Superior temporal gyrus (tissue), 1 donor: Measurements from ENCODE around the gene DRICH1.
"Not testable (repeated sequence)": the region's sequence is repeated elsewhere in the genome, so short reads cannot be mapped to it uniquely, and the experiment has no call there.

Source experiments
- DNase-seq: peaks from one replicate; pipeline ENCODE4 v3.0.0-alpha.2; 2016; ENCODE audit errors: extremely low spot score

DRICH1 gene, protein sequence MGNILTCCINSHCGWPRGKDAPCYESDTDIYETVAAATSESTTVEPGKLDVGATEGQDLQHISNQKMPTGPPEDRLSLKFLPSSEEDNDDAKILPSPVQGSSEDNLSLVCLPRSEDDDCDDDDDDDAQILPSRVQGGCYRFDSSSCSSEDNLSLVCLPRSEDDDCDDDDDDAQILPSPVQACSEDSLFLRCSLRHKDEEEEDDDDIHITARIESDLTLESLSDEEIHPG

DNA sequence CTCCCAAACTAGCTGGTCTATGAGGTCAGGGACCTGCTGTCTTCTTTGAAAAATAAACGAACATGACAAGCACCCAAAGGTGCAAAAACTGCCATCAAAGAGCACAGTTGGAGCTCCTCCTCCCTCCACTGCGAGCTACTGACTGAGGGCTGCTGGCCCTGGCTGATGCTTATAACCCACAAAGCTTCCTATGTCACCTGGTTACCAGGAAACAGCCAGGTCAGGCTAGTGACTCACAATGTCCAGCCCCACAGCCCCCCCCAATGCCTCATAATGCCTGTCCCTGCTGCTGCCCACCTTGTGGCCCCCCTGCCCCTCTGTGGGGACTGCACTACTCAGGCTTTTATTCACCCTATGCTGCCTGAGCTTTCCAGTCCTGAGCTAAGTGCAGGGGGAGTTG, at the start of gene DRICH1:
Gene DRICH1 (minus strand): TSS at position 144 of the 400 bp plus-strand sequence. CDS start 298 bp downstream, outside the sequence.
- no peak for DNase-seq

DNA sequence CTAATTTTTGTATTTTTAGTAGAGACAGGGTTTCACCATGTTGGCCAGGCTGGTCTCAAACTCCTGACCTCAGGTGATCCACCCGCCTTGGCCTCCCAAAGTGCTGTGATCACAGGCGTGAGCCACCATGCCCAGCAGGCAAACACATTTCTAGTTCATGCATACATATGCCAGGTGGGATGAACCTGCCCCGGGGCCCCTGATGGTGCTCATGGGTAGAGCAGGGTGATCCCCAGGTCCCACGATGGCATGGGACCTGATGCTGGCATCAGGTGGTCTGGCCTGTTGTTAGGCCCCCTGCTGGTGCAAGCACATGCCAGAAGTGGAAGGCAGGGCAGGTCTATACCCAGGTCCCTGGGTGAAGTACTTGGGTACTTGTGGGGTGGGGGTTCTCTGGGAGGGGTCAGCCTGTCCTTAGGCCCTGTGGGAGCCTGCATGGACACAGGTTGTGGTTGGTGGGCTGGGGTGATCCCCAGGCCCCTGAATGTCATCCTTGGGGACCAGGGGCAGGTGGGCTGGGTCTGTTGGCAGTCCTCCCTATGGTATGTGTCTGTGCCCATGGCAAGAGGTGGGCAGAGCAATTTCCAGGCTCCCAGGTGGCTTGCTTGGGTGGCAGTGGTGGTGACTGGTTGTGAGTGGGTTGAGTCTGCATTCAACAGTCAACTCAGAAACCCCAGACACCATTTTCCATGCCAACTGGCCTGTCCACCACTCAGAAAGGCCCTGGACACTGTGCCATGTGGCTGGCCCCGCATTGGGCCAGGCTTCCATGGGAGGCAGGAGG, 49.1 kb upstream of the DRICH1 start:
- no peak for DNase-seq

DNA sequence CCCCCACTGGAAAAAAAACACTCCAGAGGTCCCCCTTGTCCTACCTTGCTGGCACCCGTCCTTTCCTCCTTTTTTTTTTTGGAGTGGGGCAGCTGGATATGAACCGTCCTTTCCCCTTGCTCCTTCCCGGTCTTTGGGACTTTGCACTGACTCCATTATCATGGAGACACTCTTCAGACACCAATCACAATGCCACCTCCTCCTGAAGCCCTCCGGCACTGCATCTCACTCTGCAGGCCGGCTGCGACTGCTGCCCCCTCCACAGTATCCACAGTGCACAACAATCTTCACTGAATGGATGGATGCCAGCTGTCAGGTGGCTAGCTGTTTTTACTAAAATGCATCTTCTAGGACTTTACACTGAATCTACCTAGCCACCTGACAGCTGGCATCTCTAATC, 46.0 kb upstream of the DRICH1 start:
- DNase-seq: no peak

DNA sequence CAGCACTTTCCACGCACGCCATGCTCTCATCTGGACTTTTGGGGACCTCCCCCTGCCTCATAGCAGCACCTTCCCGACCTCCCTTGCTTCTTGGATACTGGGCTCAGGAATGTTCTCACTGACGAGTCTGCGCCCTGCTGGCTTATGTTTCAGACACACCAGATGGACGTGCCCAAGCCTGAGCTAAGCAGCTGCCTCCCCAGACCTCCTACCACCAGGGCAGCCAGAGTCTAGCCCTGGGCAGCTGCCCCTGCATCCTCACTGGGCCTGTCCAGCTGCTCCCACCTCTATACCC, 45.5 kb upstream of the DRICH1 start:
- DNase-seq: no peak

DNA sequence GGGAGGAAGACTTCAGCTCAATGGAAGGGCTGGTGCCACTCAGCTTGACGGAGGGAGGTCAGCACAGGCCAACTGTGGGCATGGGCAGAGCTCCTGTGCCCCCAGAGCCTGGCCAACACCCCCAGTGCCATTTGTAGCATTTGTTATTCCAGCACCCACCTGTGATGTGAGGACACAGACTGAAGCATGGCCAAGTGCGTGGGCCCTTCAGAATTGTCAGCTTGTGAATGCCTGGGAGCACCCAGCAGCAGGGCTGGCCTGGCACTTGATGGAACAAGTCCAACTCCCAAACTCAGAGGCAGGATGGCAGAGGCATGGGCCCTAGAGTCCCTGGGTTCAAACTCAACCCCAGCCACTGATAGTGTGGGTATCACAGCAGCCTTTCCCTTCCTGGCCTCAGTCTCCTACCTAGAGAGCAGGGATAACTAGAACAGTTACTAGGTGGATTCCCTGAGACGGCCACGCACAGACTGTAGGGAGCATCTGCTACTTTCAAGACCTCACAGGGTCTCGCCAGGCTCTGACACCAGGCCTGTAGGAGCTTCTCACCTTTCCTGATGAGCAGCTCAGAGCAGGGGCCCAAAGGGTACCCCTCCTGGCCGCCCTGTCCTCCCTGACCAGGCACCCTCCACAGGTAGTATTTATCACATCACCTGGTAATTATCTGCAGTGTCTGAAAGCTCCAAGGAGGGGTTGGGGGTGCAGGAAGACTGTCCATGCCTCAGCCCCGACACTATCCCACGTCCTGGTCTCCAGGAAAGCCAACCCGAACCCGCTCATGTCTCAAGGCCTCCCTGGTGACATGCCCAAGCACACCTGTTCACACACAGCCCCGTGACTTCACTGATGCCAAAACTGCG, 45.0 kb upstream of the DRICH1 start:
- DNase-seq: not testable (repeated sequence)

DNA sequence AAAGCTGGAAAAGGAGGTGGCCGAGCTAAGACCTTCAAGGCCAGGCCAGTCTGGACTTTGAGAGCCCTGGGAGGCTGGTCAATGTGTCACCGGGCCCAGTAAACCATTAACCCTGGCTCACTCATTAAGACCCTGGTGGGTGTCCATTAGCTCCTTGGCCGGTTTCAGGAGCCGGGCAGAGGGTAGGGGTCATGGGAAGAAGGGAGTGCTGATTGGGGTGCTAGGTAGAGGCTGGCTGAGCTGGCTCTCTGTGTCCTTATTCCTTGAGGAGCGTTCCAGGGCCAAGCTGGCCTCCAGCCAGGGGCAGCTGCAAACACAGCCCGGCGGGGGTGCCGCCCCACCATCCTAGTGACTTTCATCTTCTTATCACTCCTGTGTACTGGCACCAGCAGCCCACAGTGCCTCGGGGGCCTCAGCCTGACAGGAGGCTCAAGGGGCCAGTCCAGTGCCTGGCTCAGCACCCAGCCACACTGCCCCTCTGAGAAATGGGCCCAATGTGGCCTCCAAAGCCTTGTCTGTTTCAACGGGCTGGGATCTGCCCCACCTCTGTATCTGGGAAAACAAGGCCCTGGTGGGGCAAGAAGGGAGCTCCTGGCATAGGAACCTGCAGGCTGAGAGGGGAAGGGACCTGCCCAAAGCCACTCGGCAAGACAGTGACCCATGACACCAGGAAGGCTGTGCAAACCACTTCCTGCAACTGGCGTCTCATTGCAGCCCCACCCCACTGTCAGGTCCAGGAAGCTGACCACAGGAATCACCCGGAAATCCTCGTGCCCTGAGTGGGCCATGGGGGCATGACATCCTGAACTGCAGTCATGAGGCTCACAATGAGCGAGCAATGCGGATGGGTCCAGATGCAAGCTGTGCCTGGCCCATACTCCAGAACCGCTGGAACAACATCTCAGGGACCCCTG, 43.6 kb upstream of the DRICH1 start:
- DNase-seq: no peak

DNA sequence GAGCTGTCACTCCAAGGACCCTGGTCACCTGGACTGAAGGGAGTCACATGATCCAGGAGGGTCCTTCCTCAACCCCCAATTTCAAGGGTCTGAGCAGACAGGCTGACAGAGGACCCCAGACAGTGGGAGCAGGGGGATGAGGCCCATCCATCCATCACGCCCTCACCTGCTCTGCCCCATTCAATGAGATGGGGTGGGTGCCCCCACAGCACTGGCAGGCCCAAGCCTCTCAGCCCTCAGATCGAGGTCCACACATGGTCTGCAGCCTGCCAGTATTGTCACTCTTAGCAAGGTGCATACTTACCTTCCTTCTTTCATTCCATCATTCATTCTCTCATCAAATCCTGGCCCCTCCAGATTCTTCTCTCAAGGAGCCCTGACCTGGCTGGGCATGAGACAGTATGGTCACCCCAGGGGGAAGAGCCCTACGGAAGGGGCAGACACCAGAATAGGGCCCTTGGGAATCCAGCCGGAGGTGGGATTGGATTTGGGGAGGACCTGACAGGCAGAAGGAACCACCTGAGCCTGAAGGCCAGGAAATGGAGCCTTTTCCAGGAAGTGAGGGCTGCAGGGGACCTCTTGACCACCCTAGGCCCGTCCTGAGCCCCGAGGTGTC, 42.9 kb upstream of the DRICH1 start:
- DNase-seq: not testable (repeated sequence)

DNA sequence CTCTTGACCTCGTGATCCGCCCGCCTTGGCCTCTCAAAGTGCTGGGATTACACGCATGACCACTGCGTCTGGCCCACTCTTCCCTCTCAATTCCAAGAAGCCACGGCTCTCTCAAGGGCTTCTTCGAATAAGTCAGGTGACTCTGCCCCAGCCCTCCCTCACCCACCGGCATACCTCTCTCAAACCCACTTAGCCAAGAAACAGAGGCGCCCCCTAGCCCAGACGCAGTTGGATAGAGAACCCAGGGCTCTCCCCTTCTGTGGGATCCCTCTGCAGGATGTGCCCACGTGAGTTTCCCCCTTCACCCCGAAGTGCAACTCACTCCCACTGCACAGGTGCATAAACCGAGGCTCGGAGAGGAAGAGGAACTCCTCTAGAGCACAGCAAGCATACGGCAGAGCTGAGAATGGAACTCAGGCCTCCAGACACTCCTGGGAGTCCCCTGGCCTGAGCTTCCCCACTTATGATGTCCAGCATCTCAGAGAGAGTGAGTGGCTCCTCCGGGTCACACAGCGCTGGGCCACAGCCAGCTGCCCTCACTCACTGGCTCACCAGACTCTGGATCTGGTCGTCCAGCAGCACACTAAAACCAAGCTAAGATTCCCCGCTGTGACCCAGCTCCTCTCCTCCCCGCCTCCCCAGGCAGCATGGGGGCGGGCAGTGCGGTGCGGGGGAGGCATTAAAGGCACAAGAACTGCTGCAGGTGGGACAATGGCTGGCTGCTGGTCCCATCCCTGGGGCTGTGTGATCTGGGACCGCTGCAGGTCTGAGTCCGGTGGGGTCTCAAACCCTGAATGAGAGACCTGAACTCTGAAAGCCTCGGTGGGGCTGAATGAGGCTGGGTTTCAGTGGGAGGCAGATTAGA, 41.9 kb upstream of the DRICH1 start:
- DNase-seq: no peak

DNA sequence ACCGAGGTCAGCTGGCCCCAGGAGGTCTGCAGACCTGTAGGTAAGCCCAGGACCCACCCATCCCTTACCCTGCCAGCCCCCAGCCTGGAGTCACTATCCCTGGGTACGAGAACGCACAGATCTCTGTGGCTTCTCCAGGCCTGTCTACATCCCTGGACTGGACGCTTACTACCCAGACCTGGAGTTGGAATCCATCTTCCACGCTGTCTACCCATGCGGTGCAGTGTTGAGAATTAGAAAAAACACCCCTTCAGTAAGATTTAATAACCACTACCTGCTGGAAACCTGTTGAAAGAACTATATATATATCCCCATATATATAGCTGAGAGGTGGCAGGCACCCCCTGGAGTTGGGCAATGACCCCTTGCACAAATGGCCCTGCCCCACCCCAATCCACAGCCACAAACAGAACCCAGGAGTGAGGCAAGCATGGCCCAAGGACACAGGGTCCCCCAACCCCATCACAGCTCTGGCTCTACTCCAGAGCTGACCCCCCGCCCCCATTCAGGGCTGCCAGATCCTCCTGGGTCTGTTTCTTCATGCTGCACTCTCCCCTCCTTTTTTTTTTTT, 41.0 kb upstream of the DRICH1 start:
- DNase-seq: no peak

DNA sequence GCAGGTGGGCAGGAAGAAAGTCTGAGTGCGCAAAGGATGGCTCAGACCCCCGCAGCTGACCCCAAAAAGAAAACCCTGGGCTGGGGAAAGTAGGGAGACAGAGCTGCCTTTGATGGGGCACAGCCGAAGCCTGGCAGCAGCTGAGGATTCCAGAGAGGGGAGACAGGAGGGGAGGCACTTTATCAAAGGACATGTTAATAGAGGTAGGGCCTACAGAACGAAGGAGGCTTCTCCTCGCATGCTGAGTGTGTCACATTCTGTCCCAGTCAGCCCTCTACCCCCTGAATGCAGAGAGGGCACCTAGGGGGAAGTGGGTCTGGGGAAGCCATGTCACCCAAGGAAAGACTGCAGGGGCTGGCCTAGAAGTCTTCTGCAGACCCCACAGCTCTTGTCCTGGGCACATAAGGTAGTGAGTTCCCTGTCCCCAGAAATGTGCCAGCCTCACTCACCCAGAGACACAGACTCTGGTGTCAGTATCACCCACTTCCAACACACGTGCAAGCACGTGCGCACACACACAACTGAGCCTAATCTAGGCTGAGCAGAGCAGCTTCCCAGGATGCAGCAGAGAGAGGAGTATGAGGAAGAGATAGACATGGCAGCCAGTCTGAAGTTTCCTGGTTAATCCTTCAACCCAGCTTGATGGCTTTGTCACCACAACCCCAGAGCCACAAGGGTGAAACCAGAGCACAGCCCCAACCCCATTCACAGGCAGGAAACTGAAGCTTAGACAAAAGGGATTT, 40.4 kb upstream of the DRICH1 start:
- not testable (repeated sequence) for DNase-seq

DNA sequence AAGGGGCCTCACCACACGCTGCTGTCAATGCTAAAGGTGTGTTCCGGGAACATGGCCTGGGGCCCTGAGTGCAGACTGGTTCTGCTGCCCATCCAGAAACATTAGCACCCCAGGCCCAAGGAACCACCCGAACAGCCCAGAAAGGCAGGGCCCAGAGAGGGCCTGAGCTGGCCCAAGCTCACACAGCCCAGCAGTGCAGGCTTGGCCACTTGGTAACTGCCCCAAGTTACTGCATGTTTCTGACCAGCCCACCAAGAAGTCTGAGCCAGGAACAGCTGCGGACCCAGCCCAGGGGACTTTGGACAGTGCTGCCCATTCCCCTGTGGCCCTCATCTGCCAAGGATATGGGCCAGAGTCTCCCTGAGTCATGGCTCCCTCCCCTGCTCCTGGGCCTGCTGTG, 39.3 kb upstream of the DRICH1 start:
- not testable (repeated sequence) for DNase-seq

DNA sequence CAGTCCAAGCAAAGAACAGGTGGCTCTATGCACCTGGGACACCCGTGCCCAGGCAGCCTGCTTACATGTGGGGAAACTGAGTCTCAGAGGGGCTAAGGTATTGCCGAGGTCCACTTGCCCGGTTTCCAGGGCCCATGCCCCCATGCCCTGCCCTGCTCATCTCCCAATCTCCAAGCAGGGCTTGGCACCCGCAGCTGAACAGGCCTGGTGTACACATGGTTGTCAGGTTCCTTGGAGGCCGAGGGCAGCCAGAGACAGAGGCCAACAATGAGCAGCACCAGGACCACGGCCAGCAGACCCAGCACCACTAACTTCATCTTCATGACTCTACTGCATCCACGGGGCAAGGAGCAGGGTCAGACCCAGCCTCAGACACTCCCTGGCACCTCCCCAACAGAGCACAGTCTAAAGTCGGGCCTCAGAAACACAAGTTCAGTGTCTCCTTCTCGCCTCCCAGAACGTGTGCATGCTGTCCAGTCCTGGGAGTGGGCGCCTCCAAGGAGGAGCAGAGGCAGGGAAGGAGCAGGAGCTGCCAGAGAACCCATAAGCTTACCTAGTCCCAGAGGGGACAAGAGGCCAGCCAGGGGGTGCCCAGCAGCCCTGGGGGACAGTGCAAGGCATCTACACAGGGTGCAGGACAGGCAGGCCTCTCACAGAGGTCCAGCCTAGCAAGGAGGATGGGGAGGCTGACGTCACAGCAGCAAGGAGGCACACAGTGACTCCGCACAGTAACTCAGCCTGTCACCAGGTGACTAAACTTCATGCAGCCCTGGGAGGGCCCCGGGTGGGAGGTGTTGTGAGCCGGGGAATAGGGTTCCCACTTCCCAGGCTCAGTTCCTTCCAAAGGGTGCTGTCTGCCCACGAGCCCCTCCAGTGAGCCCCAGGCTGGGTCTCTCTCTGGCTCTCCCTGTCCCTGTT, 38.5 kb upstream of the DRICH1 start:
- DNase-seq: no peak

DNA sequence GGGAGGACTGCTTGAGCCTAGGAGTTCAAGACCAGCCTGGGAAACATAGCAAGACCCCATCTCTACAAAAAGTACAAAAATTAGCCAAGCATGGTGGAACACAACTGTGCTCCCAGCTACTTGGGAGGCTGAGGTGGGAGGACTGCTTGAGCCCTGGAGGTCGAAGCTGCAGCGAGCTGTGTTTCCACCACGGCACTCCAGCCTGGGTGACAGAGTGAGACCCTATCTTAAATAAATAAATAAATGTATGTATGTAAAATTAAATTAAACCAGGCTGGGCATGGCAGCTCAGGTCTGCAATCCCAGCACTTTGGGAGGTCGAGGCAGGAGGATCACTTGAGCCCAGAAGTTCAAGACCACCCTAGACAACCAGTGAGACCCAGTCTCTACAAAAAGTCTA, 28.3 kb upstream of the DRICH1 start:
- DNase-seq: not testable (repeated sequence)

DNA sequence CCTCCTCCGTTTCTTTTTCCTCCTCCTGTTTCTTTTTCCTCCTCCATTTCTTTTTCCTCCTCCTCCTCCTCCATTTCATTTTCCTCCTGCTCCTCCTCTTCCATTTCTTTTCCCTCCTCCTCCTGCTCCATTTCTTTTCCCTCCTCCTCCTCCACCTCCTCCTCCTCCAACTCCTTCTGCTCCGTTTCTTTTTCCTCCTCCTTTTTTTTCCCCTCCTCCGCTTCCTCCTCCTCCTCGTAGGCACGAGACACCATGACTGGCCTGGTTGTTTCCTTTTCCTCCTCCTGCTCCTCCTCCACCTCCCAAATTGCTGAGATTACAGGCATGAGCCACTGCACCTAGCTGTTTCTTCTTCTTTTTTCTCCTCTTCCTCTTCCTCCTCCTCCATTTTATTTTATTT, 25.6 kb upstream of the DRICH1 start:
- no peak for DNase-seq

DNA sequence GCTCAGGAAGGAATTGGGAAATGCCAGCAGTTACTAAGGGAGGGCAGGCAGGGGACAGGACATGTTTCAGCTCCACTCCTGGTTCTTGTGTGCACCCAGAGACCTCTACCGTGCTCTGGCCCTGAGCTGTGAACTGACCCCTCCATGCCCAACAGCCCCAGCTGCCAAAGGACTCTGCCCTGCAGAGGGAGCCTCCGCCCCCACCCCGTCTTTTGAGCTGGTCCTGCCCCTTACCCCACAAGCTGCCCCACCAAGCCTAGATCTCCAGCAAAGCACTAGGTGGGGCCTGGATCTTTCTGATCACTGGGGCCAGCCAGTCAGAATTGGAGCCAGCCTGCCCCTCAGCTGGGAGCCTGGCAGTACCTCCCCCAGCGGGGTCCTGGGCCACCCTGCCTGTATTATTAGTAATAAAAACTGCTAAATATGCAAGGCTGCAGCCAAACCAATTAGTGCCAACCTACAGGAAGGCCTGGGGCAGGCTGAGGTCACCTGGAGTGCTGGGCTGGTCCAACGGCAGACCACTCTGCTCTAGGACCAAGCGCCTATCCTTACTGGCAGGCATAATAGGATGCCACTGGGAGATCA, 23.9 kb upstream of the DRICH1 start:
- no peak for DNase-seq

DNA sequence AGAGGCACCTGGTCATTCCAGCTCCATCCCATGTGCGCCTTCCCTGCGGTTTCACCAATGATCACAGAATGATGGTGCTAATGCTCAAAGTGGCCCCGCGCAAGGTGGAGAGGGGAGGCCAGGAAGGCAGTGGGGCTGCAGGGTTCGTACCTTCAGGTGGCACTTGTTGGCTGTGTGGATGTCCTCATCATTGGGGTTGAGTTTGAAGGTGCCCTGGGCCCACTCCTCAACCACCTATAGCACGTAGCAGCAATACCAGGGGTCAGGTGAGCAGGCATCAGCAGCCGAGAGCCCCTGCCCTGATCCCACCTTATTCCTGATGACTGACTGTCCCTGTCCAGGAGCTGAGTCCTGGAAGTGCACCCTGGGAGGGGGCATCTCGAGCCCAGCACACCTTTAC, 20.6 kb upstream of the DRICH1 start:
- DNase-seq: no peak

DNA sequence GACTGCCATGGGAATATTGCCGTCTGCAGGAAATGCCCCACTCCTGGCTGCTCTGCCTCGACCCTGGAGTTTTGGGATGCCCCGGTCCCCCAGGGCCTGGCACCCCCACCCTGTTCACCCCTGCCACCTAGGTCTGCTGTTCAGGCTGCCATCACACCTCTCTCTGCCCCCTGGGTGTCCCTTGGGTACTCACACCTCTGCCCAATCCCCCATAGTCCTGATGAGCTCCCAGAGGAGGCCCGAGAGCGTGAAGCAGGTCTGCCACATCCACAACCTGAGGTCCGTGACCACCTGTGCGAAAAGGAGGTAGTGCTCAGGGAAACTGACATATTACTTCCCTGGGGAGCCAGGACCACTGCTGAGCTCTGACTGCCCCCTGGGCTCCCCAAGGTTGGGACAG, 20.2 kb upstream of the DRICH1 start:
- DNase-seq: no peak

DNA sequence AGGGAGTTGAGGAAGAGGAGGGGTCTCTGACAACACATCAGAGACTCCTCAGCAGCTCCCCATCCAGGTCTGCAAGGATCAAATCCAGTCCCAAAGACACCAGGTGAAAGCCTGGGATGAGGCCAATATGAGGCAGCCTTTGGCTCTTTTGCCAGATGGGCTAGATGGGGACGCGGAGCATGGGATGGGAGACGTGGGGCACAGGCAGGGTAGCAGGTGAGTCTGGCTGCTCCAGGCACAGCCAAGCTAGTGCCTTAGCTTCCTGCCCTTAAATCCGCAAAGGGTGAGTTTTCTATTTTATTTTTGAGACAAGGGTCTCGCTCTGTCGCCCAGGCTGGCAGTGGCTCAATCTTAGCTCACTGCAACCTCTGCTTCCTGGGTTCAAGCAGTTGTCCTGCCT, 19.6 kb upstream of the DRICH1 start:
- DNase-seq: no peak
